HepG2 (cell line): Measurements from ENCODE around the gene GFRA4. TPM values are rescaled to one million over a fixed set of nuclear protein-coding genes. Genes with fewer than 3 reads are reported as not detected.

Experiments
- ATAC-seq: fragments of 200-7000 bp; cut with Tn5 transposase; 3 replicates; pipeline ENCODE4 v1.9.1; 2020; ENCODE audit warnings: mild to moderate bottlenecking, moderate library complexity
- BruUV-seq: library from RNA; stranded (reverse); fragments of 400-500 nt; replicated peaks from 2 replicates; lab custom pipeline; 2021; lab: Mats Ljungman, UMichigan
- CTCF ChIA-PET: fragments of 300-600 bp; formaldehyde crosslinking; extraction: SDS; loops from one replicate; lab custom pipeline; 2021; ENCODE audit warnings: low total read pairs, inconsistent platforms, low intra/inter-chr PET ratio; lab: Yijun Ruan, JAX
- POLR2A ChIA-PET: fragments of 350-600 bp; sonication (Branson Sonifier 250); formaldehyde crosslinking; loops from one replicate; lab custom pipeline; 2020; ENCODE audit warnings: antibody characterized with exemption, inconsistent platforms; lab: Yijun Ruan, JAX
- DNase-seq: peaks from one replicate; pipeline ENCODE4 v3.0.0-alpha.2; 2015; ENCODE audit warnings: low spot score
- FAIRE-seq: peaks from 3 replicates; lab custom pipeline; 2011; peaks lifted over from hg19 to GRCh38; lab: Jason Lieb, UNC
- H2AFZ ChIP-seq: one replicate; pipeline ENCODE4 v1.6.1; 2011; ENCODE audit warnings: low read length, inconsistent platforms
- H3K27ac ChIP-seq: fragments of 300-600 bp; 3 replicates; pipeline ENCODE4 v1.8.0; 2011; ENCODE audit warnings: mixed run types, mild to moderate bottlenecking, mixed read lengths, low read length, inconsistent platforms; ENCODE audit not compliant: insufficient read depth; ENCODE audit errors: extremely low read length
- H3K27me3 ChIP-seq, 2 experiments: fragments of 200-600 bp in 1 of 2; 2 replicates in 1 of 2; 3 replicates in 1 of 2; pipeline versions ENCODE4 v1.6.0 to v1.8.0; 2011; ENCODE audit warnings: low read length in 2 of 2, mild to moderate bottlenecking in 2 of 2, moderate library complexity in 2 of 2, inconsistent platforms in 1 of 2; ENCODE audit not compliant: insufficient read depth in 2 of 2, control insufficient read depth in 1 of 2
- H3K36me3 ChIP-seq, 2 experiments: fragments of 200-600 bp in 1 of 2; replicated peaks in 1 of 2; 2 replicates in 1 of 2; 3 replicates in 1 of 2; pipeline versions ENCODE4 v1.5.1 to v1.8.0; 2011; ENCODE audit warnings: low read length in 2 of 2, inconsistent platforms in 1 of 2; ENCODE audit not compliant: insufficient read depth in 2 of 2, control insufficient read depth in 1 of 2
- H3K4me1 ChIP-seq: 2 replicates; pipeline ENCODE4 v1.5.1; 2012; ENCODE audit warnings: low read length, inconsistent platforms; ENCODE audit not compliant: insufficient read depth
- H3K4me2 ChIP-seq: 2 replicates; pipeline ENCODE4 v1.6.0; 2011; ENCODE audit warnings: low read depth, low read length, inconsistent platforms
- H3K4me3 ChIP-seq, 3 experiments: fragments of 200-600 bp in 1 of 3; sonication (generic), shearing (Covaris generic) in 1 of 3; replicated peaks in 1 of 3; 2 replicates each; pipeline ENCODE4 v1.5.1; 2011 to 2016; ENCODE audit warnings: low read length in 3 of 3, inconsistent platforms in 2 of 3, low read depth in 2 of 3, mild to moderate bottlenecking in 2 of 3, control low read depth in 1 of 3, mixed read lengths in 1 of 3; ENCODE audit not compliant: insufficient read depth in 1 of 3
- H3K79me2 ChIP-seq: one replicate; pipeline ENCODE4 v1.6.1; 2011; ENCODE audit warnings: low read length, inconsistent platforms; ENCODE audit not compliant: insufficient read depth
- H3K9ac ChIP-seq: 2 replicates; pipeline ENCODE4 v1.6.0; 2011; ENCODE audit warnings: mild to moderate bottlenecking, low read depth, low read length, inconsistent platforms; ENCODE audit not compliant: insufficient read depth
- H3K9me3 ChIP-seq: 2 replicates; pipeline ENCODE4 v1.5.1; 2012; ENCODE audit warnings: mild to moderate bottlenecking, low read length
- H4K20me1 ChIP-seq: 2 replicates; pipeline ENCODE4 v1.6.0; 2011; ENCODE audit warnings: inconsistent platforms, mild to moderate bottlenecking, low read length, moderate library complexity; ENCODE audit not compliant: insufficient read depth
- FOSL1 ChIP-seq: sonication (generic); formaldehyde crosslinking; IDR thresholded peaks from 2 replicates; pipeline ENCODE4 v1.9.0; 2021; ENCODE audit warnings: missing genetic modification reagents, borderline replicate concordance
- IKZF4 ChIP-seq: sonication (generic); formaldehyde crosslinking; IDR thresholded peaks from 2 replicates; pipeline ENCODE4 v1.5.1; 2020; ENCODE audit warnings: borderline replicate concordance, mild to moderate bottlenecking, low read depth, missing genetic modification reagents; ENCODE audit errors: not compliant biosample characterization
- ZNF350 ChIP-seq: sonication (generic); formaldehyde crosslinking; IDR thresholded peaks from 2 replicates; pipeline ENCODE4 v1.4.0; 2020; ENCODE audit warnings: mild to moderate bottlenecking, low read depth, missing genetic modification reagents, borderline replicate concordance
- WGBS: methylation state at CpG from one replicate; pipeline ENCODE4 v1.1.6; 2017; ENCODE audit warnings: low lambda C conversion rate; 5-methylcytosine and 5-hydroxymethylcytosine counted together
- in situ Hi-C: cut with HindIII; loops from 2 replicates; pipeline ENCODE4 v1.10.0; 2017; ENCODE audit warnings: low pct_unique_long_range_greater_than_20kb; ENCODE audit not compliant: extremely low pct_ligation_motif_present
- intact Hi-C: fragments of 100-400 bp; cut with micrococcal nuclease; formaldehyde crosslinking; loops from one replicate; pipeline ENCODE4 v1.10.0; 2022; ENCODE audit not compliant: unreplicated experiment
- polyA plus RNA-seq, 8 experiments: library from polyadenylated mRNA; depleted of rRNA in 3 of 8; stranded (reverse) in 7 of 8; unstranded in 1 of 8; fragments of >200 nt; fragmentation: Illumina TruSeq in 4 of 8; extraction: Trizol in 4 of 8; gene quantifications; 2 replicates each; pipeline versions ENCODE4 v1.2.1 to v1.2.3, GENCODE V29; 2011 to 2016; ENCODE audit warnings: low read depth in 4 of 8, missing spikeins in 1 of 8, mixed read lengths in 1 of 8; ENCODE audit not compliant: insufficient read depth in 1 of 8
- total RNA-seq, 5 experiments: library from RNA; depleted of rRNA; stranded (reverse); fragments of >200 nt; fragmentation: Illumina TruSeq; extraction: Trizol; gene quantifications; 2 replicates each; pipeline ENCODE4 v1.2.3, GENCODE V29; 2016; ENCODE audit warnings: low read depth in 1 of 5
- TF ChIP-seq, protein P1 (sequence below): sonication (generic); formaldehyde crosslinking; IDR thresholded peaks from 2 replicates; pipeline ENCODE4 v1.4.0; 2020; ENCODE audit warnings: missing genetic modification reagents
- TF ChIP-seq, protein P2 (sequence below): sonication (generic); formaldehyde crosslinking; IDR thresholded peaks from 2 replicates; pipeline ENCODE4 v1.5.0; 2020; ENCODE audit warnings: mild to moderate bottlenecking, missing genetic modification reagents, borderline replicate concordance
- TF ChIP-seq, protein P3 (sequence below): sonication (generic); formaldehyde crosslinking; IDR thresholded peaks from 2 replicates; pipeline ENCODE4 v1.5.1; 2020; ENCODE audit warnings: mild to moderate bottlenecking, missing genetic modification reagents, moderate library complexity
- TF ChIP-seq, protein P4 (sequence below): sonication (generic); formaldehyde crosslinking; IDR thresholded peaks from 2 replicates; pipeline ENCODE4 v1.5.1; 2020; ENCODE audit warnings: missing genetic modification reagents, mild to moderate bottlenecking, borderline replicate concordance

GFRA4 gene
- total and polyA plus RNA-seq, 2 of the 13 experiments (the other 11 are each of a cell fraction or from before 2014, with no cell fraction given): not detected

DNA sequence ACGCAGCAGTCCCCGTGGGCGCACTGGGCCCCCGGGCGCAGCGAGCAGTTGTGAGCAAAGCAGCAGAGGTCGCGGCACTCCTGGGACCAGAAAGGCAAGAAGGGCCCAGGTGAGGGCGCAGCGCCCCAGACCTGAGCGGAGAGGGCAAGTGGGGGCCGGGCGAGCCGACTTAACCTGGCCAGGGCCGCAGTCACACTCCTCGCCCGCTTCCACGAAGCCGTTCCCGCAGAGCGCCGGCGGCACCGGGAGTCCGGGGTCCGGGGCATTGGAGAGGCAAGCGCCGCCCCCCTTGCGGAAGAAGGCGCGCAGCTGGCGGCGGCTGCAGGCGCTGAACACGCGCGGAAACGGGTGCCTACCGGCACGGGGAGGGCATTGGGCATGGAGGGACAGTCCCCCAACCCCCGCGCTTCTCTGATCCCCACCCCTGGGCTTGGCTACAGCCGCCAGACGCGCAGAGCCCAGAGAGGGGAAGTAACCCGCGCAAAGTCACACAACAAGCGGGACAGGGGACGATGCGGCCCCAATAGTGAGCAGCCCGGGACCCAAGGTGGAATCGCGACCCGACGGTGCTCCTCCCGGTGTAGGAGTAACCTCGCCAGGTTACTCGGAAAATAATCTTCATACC is 9.5 kb upstream of the GFRA4 start (continued):
- TF ChIP-seq, protein P1, sequence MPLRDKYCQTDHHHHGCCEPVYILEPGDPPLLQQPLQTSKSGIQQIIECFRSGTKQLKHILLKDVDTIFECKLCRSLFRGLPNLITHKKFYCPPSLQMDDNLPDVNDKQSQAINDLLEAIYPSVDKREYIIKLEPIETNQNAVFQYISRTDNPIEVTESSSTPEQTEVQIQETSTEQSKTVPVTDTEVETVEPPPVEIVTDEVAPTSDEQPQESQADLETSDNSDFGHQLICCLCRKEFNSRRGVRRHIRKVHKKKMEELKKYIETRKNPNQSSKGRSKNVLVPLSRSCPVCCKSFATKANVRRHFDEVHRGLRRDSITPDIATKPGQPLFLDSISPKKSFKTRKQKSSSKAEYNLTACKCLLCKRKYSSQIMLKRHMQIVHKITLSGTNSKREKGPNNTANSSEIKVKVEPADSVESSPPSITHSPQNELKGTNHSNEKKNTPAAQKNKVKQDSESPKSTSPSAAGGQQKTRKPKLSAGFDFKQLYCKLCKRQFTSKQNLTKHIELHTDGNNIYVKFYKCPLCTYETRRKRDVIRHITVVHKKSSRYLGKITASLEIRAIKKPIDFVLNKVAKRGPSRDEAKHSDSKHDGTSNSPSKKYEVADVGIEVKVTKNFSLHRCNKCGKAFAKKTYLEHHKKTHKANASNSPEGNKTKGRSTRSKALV (CRISPR knock-in tag): peak; percentile 97

DNA sequence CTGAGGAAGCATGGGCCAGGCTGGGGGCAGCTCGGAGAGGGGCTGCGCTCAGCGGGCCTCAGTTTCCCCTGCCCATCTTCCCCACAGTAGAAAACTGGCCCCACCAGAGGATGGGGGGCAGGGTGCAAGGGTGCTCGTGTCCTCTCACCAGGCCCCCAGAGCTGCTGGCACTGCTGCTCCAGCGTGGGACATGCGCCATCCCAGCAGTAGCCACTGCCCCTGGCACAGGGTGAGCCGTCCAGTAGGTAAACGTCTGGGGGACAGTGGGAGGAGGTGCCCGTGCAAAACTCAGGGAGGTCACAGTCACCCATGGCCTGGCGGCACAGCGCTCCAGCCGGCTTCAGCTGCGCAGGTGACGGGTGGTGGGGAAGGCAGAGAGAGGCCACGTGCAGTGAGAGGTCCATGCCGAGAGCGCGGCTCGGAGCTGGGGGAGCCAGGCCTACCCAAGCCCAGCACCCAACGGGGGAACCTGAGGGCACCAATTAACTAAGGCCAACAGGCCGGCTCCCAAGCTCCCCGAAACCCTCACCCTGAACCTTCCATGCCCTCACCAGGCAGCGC is 8.9 kb upstream of the GFRA4 start:
- H4K20me1 ChIP-seq: no peaks in the 10 kb centered on the region
- intact Hi-C loops (no loop called here), in situ Hi-C loops (no loop called here)
- peaks cover 8% of the 10 kb centered on the region; the same call in 1 of the 2 replicates for H3K4me1 ChIP-seq
- H3K4me2 ChIP-seq: peak overlapping the region; percentile 54
- H3K27ac ChIP-seq: no peak overlapping the region
- no peaks in the 10 kb centered on the region for H3K79me2 ChIP-seq
- ChIA-PET CTCF (no interaction called here), POLR2A (no interaction called here)
- peak overlapping the region in 1 of 3 experiments; percentile 54; a peak in 1 of 6 replicates for H3K4me3 ChIP-seq
- no peak for ATAC-seq
- no TSS peak for BruUV-seq
- no peak overlapping the region for H3K9ac ChIP-seq
- H3K36me3 ChIP-seq: no peaks in the 10 kb centered on the region
- H3K9me3 ChIP-seq: no peaks in the 10 kb centered on the region
- FAIRE-seq: no peak
- H2AFZ ChIP-seq: no peak overlapping the region
- DNase-seq: no peak
- peaks cover 48 to 87% of the 10 kb centered on the region in 2 experiments for H3K27me3 ChIP-seq
- 27% methylated on average over 23 of the region's 23 CpGs for WGBS
- TF ChIP-seq IKZF4 (no peak), ZNF350 (0 out of 2 replicates have a peak, but pooled peaks have one; percentile 33), FOSL1 (no peak)
- TF ChIP-seq, protein P2, sequence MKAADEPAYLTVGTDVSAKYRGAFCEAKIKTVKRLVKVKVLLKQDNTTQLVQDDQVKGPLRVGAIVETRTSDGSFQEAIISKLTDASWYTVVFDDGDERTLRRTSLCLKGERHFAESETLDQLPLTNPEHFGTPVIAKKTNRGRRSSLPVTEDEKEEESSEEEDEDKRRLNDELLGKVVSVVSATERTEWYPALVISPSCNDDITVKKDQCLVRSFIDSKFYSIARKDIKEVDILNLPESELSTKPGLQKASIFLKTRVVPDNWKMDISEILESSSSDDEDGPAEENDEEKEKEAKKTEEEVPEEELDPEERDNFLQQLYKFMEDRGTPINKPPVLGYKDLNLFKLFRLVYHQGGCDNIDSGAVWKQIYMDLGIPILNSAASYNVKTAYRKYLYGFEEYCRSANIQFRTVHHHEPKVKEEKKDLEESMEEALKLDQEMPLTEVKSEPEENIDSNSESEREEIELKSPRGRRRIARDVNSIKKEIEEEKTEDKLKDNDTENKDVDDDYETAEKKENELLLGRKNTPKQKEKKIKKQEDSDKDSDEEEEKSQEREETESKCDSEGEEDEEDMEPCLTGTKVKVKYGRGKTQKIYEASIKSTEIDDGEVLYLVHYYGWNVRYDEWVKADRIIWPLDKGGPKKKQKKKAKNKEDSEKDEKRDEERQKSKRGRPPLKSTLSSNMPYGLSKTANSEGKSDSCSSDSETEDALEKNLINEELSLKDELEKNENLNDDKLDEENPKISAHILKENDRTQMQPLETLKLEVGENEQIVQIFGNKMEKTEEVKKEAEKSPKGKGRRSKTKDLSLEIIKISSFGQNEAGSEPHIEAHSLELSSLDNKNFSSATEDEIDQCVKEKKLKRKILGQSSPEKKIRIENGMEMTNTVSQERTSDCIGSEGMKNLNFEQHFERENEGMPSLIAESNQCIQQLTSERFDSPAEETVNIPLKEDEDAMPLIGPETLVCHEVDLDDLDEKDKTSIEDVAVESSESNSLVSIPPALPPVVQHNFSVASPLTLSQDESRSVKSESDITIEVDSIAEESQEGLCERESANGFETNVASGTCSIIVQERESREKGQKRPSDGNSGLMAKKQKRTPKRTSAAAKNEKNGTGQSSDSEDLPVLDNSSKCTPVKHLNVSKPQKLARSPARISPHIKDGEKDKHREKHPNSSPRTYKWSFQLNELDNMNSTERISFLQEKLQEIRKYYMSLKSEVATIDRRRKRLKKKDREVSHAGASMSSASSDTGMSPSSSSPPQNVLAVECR: peak; percentile 29; the same call in 1 of the 2 replicates
- TF ChIP-seq, protein P3, sequence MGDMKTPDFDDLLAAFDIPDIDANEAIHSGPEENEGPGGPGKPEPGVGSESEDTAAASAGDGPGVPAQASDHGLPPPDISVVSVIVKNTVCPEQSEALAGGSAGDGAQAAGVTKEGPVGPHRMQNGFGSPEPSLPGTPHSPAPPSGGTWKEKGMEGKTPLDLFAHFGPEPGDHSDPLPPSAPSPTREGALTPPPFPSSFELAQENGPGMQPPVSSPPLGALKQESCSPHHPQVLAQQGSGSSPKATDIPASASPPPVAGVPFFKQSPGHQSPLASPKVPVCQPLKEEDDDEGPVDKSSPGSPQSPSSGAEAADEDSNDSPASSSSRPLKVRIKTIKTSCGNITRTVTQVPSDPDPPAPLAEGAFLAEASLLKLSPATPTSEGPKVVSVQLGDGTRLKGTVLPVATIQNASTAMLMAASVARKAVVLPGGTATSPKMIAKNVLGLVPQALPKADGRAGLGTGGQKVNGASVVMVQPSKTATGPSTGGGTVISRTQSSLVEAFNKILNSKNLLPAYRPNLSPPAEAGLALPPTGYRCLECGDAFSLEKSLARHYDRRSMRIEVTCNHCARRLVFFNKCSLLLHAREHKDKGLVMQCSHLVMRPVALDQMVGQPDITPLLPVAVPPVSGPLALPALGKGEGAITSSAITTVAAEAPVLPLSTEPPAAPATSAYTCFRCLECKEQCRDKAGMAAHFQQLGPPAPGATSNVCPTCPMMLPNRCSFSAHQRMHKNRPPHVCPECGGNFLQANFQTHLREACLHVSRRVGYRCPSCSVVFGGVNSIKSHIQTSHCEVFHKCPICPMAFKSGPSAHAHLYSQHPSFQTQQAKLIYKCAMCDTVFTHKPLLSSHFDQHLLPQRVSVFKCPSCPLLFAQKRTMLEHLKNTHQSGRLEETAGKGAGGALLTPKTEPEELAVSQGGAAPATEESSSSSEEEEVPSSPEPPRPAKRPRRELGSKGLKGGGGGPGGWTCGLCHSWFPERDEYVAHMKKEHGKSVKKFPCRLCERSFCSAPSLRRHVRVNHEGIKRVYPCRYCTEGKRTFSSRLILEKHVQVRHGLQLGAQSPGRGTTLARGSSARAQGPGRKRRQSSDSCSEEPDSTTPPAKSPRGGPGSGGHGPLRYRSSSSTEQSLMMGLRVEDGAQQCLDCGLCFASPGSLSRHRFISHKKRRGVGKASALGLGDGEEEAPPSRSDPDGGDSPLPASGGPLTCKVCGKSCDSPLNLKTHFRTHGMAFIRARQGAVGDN (CRISPR knock-in tag): peak; percentile 36; the same call in 1 of the 2 replicates
- TF ChIP-seq, protein P4, sequence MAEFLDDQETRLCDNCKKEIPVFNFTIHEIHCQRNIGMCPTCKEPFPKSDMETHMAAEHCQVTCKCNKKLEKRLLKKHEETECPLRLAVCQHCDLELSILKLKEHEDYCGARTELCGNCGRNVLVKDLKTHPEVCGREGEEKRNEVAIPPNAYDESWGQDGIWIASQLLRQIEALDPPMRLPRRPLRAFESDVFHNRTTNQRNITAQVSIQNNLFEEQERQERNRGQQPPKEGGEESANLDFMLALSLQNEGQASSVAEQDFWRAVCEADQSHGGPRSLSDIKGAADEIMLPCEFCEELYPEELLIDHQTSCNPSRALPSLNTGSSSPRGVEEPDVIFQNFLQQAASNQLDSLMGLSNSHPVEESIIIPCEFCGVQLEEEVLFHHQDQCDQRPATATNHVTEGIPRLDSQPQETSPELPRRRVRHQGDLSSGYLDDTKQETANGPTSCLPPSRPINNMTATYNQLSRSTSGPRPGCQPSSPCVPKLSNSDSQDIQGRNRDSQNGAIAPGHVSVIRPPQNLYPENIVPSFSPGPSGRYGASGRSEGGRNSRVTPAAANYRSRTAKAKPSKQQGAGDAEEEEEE (CRISPR knock-in tag): no peak
